Right lobe of liver (tissue), 4 donors: ENCODE data around the gene RAB2B.

Experiments used
- CTCF ChIP-seq, 4 donors: fragments of 200-600 bp in 3 of 4; fragments of 450-650 bp in 1 of 4; IDR thresholded peaks; one replicate each; pipeline versions ENCODE4 v1.5.1 to v1.8.0; 2016 to 2022; ENCODE audit warnings: antibody characterized with exemption in 4 of 4, mild to moderate bottlenecking in 2 of 4
- POLR2A ChIP-seq: fragments of 450-650 bp; IDR thresholded peaks from one replicate; pipeline ENCODE4 v1.6.1; 2017; ENCODE audit warnings: antibody characterized with exemption, mild to moderate bottlenecking
- donor health status: DM: no; HTN: no; CAD: no.
- donor health status: DM: no; HTN: no; CAD: no.
- donor health status: DM: no; HTN: yes; CAD: no.

- TF ChIP-seq CTCF (IDR thresholded peaks at IDR 0.05) (no peak), POLR2A (peak; percentile 60)
Observed at GRCh38 chr14:21437063-21437901, 39.5 kb downstream of the RAB2B start.
